22Rv1 (cell line): Measurements from ENCODE around the gene SESN2.
A peak's percentile ranks its signal among the peaks of the same experiment; 100 is the strongest.

Experiments
- H3K27ac ChIP-seq: fragments of 450-650 bp; 2 replicates; pipeline ENCODE4 v1.5.1; 2017
- CTCF ChIP-seq: fragments of 450-650 bp; IDR thresholded peaks from 2 replicates; pipeline ENCODE4 v1.5.1; 2017; ENCODE audit warnings: mild to moderate bottlenecking
- ZFX ChIP-seq: fragments of 450-650 bp; IDR thresholded peaks from 2 replicates; pipeline ENCODE4 v1.6.1; 2017; ENCODE audit warnings: antibody characterized with exemption, borderline replicate concordance

Gene SESN2

GRCh38 chr1:28314547-28314941 is 55.2 kb downstream of the SESN2 start:
- TF ChIP-seq ZFX, result no peak
- TF ChIP-seq CTCF, result no peak
- no peak overlapping the region for H3K27ac ChIP-seq

GRCh38 chr1:28317014-28317413 is 57.7 kb downstream of the SESN2 start:
- no peak overlapping the region for H3K27ac ChIP-seq
- TF ChIP-seq CTCF (no peak), ZFX (no peak)

GRCh38 chr1:28322194-28322593 is 62.9 kb downstream of the SESN2 start:
- TF ChIP-seq ZFX, result no peak
- no peak for TF ChIP-seq CTCF
- peak overlapping the region; percentile 32 for H3K27ac ChIP-seq

GRCh38 chr1:28323720-28324119 is 64.4 kb downstream of the SESN2 start:
- TF ChIP-seq ZFX (no peak), CTCF (no peak)
- no peak overlapping the region for H3K27ac ChIP-seq

GRCh38 chr1:28326515-28326914 is 67.2 kb downstream of the SESN2 start:
- TF ChIP-seq ZFX (no peak), CTCF (no peak)
- no peak overlapping the region for H3K27ac ChIP-seq

GRCh38 chr1:28326984-28327383 is 67.7 kb downstream of the SESN2 start:
- no peak overlapping the region for H3K27ac ChIP-seq
- no peak for TF ChIP-seq CTCF
- no peak for TF ChIP-seq ZFX

GRCh38 chr1:28327431-28327830 is 68.1 kb downstream of the SESN2 start:
- peak overlapping the region; percentile 95; the same call in 1 of the 2 replicates for H3K27ac ChIP-seq

GRCh38 chr1:28328228-28328648 is 68.9 kb downstream of the SESN2 start:
- TF ChIP-seq ZFX (no peak), CTCF (no peak)

More at GRCh38 chr1:28328228-28328648, 68.9 kb downstream of the SESN2 start:
- H3K27ac ChIP-seq, result peak overlapping the region; percentile 95
